ENCODE results near the gene RERE.

DNA sequence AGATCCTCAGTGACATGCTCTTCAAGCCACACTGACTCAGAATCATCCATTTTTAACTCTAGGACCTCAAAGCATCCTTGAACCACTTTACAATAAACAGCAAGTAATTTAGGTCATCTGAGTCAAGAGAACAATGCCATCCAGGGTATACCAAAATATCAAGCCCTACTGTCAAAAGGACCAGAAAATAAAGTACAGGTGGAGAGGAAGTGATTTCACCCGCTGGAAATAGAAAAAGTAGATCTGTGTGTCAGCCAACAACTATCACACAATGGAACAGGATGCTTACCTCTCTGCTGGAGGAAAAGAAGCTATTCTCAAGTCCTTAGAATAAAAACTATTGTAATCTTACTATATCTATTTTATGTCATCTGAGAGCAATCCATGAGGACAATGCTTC, 37.0 kb downstream of the RERE start:
- TF ChIP-seq, protein P1, sequence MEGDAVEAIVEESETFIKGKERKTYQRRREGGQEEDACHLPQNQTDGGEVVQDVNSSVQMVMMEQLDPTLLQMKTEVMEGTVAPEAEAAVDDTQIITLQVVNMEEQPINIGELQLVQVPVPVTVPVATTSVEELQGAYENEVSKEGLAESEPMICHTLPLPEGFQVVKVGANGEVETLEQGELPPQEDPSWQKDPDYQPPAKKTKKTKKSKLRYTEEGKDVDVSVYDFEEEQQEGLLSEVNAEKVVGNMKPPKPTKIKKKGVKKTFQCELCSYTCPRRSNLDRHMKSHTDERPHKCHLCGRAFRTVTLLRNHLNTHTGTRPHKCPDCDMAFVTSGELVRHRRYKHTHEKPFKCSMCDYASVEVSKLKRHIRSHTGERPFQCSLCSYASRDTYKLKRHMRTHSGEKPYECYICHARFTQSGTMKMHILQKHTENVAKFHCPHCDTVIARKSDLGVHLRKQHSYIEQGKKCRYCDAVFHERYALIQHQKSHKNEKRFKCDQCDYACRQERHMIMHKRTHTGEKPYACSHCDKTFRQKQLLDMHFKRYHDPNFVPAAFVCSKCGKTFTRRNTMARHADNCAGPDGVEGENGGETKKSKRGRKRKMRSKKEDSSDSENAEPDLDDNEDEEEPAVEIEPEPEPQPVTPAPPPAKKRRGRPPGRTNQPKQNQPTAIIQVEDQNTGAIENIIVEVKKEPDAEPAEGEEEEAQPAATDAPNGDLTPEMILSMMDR (IDR thresholded peaks at IDR 0.05) = no peak
- TF ChIP-seq POLR2A (IDR thresholded peaks at IDR 0.05) = no peak

Measured in heart left ventricle (tissue), 13 donors.